CD4-positive, alpha-beta memory T cell (primary cell): ENCODE measurements around the gene UBE2E1. TPM values are rescaled to one million over a fixed set of nuclear protein-coding genes. Genes with fewer than 3 reads are reported as not detected.

Source experiments
- CTCF ChIA-PET: fragments of 350-600 bp; sonication (Branson Sonifier 250); formaldehyde crosslinking; loops from one replicate; lab custom pipeline; 2021; ENCODE audit warnings: inconsistent platforms; ENCODE audit not compliant: partially characterized antibody; lab: Charles Lee
- POLR2A ChIA-PET: fragments of 350-600 bp; sonication (Branson Sonifier 250); formaldehyde crosslinking; loops from one replicate; lab custom pipeline; 2021; ENCODE audit not compliant: partially characterized antibody; lab: Charles Lee
- DNase-seq, 5 donors: peaks; one replicate each; pipeline versions ENCODE4 v3.0.0 to v3.0.0-alpha.2; 2020 to 2022; ENCODE audit warnings: mixed read lengths in 1 of 5
- H3K27ac ChIP-seq: one replicate; pipeline ENCODE4 v1.7.0; 2013; ENCODE audit warnings: low read depth, low read length
- H3K27me3 ChIP-seq: 2 replicates; pipeline ENCODE4 v1.7.0; 2013; ENCODE audit warnings: mild to moderate bottlenecking, low read length, moderate library complexity; ENCODE audit not compliant: insufficient read depth
- H3K36me3 ChIP-seq: 2 replicates; pipeline ENCODE4 v1.7.0; 2013; ENCODE audit warnings: mild to moderate bottlenecking, low read length, moderate library complexity; ENCODE audit not compliant: insufficient read depth
- H3K4me1 ChIP-seq: 2 replicates; pipeline ENCODE4 v1.7.0; 2013; ENCODE audit warnings: mild to moderate bottlenecking, low read length, moderate library complexity; ENCODE audit not compliant: insufficient read depth
- H3K4me3 ChIP-seq, 2 donors: one replicate each; pipeline ENCODE4 v1.7.0; 2013; ENCODE audit warnings: low read length in 2 of 2, mild to moderate bottlenecking in 1 of 2
- H3K9me3 ChIP-seq, 2 donors: one replicate each; pipeline ENCODE4 v1.7.0; 2013; ENCODE audit warnings: low read length in 2 of 2, control low read depth in 1 of 2; ENCODE audit not compliant: control insufficient read depth in 1 of 2
- H3K27ac Mint-ChIP-seq, 7 donors: one replicate each; pipeline ENCODE4 v1.8.0; 2020 to 2021; ENCODE audit warnings: mixed read lengths in 7 of 7, mild to moderate bottlenecking in 6 of 7, inconsistent platforms in 3 of 7, moderate library complexity in 3 of 7
- H3K27me3 Mint-ChIP-seq, 2 donors: one replicate each; pipeline ENCODE4 v1.8.0; 2020 to 2021; ENCODE audit warnings: mixed read lengths in 2 of 2
- H3K36me3 Mint-ChIP-seq, 2 donors: one replicate each; pipeline ENCODE4 v1.8.0; 2020 to 2021; ENCODE audit warnings: mixed read lengths in 2 of 2, inconsistent platforms in 1 of 2, mild to moderate bottlenecking in 1 of 2
- H3K4me1 Mint-ChIP-seq, 4 donors: one replicate each; pipeline ENCODE4 v1.8.0; 2020 to 2021; ENCODE audit warnings: mixed read lengths in 4 of 4, mild to moderate bottlenecking in 1 of 4
- H3K4me3 Mint-ChIP-seq, 8 donors: one replicate each; pipeline ENCODE4 v1.8.0; 2020 to 2021; ENCODE audit warnings: mixed read lengths in 8 of 8, mild to moderate bottlenecking in 7 of 8, moderate library complexity in 6 of 8, inconsistent platforms in 3 of 8
- H3K9me3 Mint-ChIP-seq, 8 donors: one replicate each; pipeline ENCODE4 v1.8.0; 2020 to 2021; ENCODE audit warnings: mixed read lengths in 8 of 8, mild to moderate bottlenecking in 5 of 8, inconsistent platforms in 3 of 8, moderate library complexity in 1 of 8
- intact Hi-C: fragments of 100-400 bp; cut with micrococcal nuclease; formaldehyde crosslinking; loops from one replicate; pipeline ENCODE4 v1.15.1; 2023
- polyA plus RNA-seq, 2 donors: library from polyadenylated mRNA; unstranded; fragments of 300-500 nt; fragmentation: Illumina TruSeq; gene quantifications; one replicate each; pipeline ENCODE4 v1.2.3, GENCODE V29; 2021
- total RNA-seq, 2 experiments: library from RNA; stranded (reverse); gene quantifications; one replicate each; pipeline ENCODE4 v1.2.3, GENCODE V29; 2021

UBE2E1 gene
- total and polyA plus RNA-seq, 4 experiments from 2014 or later = 10.9 to 61.4 (median 35.7) TPM

- H3K4me3 Mint-ChIP-seq = no peak overlapping the region
- POLR2A ChIA-PET = no interaction called here
- intact Hi-C loops = no loop called here
- CTCF ChIA-PET = no interaction called here
- DNase-seq = no peak
- H3K4me1 Mint-ChIP-seq = peaks cover 49 to 73% (median 61%) of the 10 kb centered on the region in 4 donors
- Histone ChIP-seq H3K4me3 (no peak overlapping the region), H3K9me3 (no peaks in the 10 kb centered on the region), H3K27ac (no peak overlapping the region), H3K36me3 (no peaks in the 10 kb centered on the region), H3K4me1 (peaks cover 26% of the 10 kb centered on the region), H3K27me3 (no peaks in the 10 kb centered on the region)
- H3K36me3 Mint-ChIP-seq = peaks cover 14 to 15% of the 10 kb centered on the region in 2 donors
- H3K9me3 Mint-ChIP-seq = no peaks in the 10 kb centered on the region
- no peaks in the 10 kb centered on the region for H3K27me3 Mint-ChIP-seq
- H3K27ac Mint-ChIP-seq = no peak overlapping the region
Observed at GRCh38 chr3:23819599-23820360, 14.0 kb downstream of the UBE2E1 start.

- intact Hi-C loops = no loop called here
- H3K4me1 Mint-ChIP-seq = peaks cover 55 to 76% (median 64%) of the 10 kb centered on the region in 4 donors
- CTCF ChIA-PET = no interaction called here
- Histone ChIP-seq H3K4me1 (peaks cover 30% of the 10 kb centered on the region), H3K9me3 (no peaks in the 10 kb centered on the region), H3K36me3 (no peaks in the 10 kb centered on the region), H3K27ac (no peak overlapping the region), H3K27me3 (no peaks in the 10 kb centered on the region), H3K4me3 (no peak overlapping the region)
- H3K36me3 Mint-ChIP-seq = peaks cover 14 to 15% of the 10 kb centered on the region in 2 donors
- H3K4me3 Mint-ChIP-seq = no peak overlapping the region
- H3K27ac Mint-ChIP-seq = peak overlapping the region in 1 of 7 donors; percentile 6
- H3K9me3 Mint-ChIP-seq = peaks cover 0 to 1% (median 0%) of the 10 kb centered on the region in 8 donors
- H3K27me3 Mint-ChIP-seq = no peaks in the 10 kb centered on the region
- POLR2A ChIA-PET = no interaction called here
- DNase-seq = no peak
Observed at GRCh38 chr3:23820888-23821287, 15.1 kb downstream of the UBE2E1 start.

GRCh38 chr3:23821858-23822257, 16.1 kb downstream of the UBE2E1 start:
- Mint-ChIP-seq H3K27me3 (no peaks in the 10 kb centered on the region), H3K36me3 (peaks cover 14 to 15% of the 10 kb centered on the region in 2 donors), H3K4me3 (peak overlapping the region in 1 of 8 donors; percentile 10), H3K27ac (peak overlapping the region in 2 of 7 donors; percentile 9 to 58), H3K9me3 (peaks cover 0 to 1% (median 0%) of the 10 kb centered on the region in 8 donors), H3K4me1 (peaks cover 62 to 85% (median 69%) of the 10 kb centered on the region in 4 donors)
- peaks cover 32% of the 10 kb centered on the region for H3K4me1 ChIP-seq
- H3K27me3 ChIP-seq = no peaks in the 10 kb centered on the region
- ChIA-PET POLR2A (no interaction called here), CTCF (no interaction called here)
- H3K9me3 ChIP-seq = no peaks in the 10 kb centered on the region
- intact Hi-C loops = no loop called here
- no peak for DNase-seq
- H3K27ac ChIP-seq = no peak overlapping the region
- no peak overlapping the region for H3K4me3 ChIP-seq
- no peaks in the 10 kb centered on the region for H3K36me3 ChIP-seq

- Mint-ChIP-seq H3K4me3 (no peak overlapping the region), H3K27ac (no peak overlapping the region), H3K4me1 (peaks cover 60 to 89% (median 67%) of the 10 kb centered on the region in 4 donors), H3K27me3 (no peaks in the 10 kb centered on the region), H3K36me3 (peaks cover 14 to 15% of the 10 kb centered on the region in 2 donors), H3K9me3 (peaks cover 0 to 1% (median 0%) of the 10 kb centered on the region in 8 donors)
- no peak overlapping the region for H3K27ac ChIP-seq
- peaks cover 39% of the 10 kb centered on the region for H3K4me1 ChIP-seq
- H3K36me3 ChIP-seq = no peaks in the 10 kb centered on the region
- no peaks in the 10 kb centered on the region for H3K9me3 ChIP-seq
- no peaks in the 10 kb centered on the region for H3K27me3 ChIP-seq
- intact Hi-C loops = no loop called here
- DNase-seq = no peak
- POLR2A ChIA-PET = no interaction called here
- CTCF ChIA-PET = no interaction called here
- no peak overlapping the region for H3K4me3 ChIP-seq
Observed at GRCh38 chr3:23822559-23822958, 16.8 kb downstream of the UBE2E1 start.

GRCh38 chr3:23823620-23824019, 17.9 kb downstream of the UBE2E1 start:
- Mint-ChIP-seq H3K9me3 (peaks cover 0 to 1% (median 0%) of the 10 kb centered on the region in 8 donors), H3K27ac (no peak overlapping the region), H3K4me3 (no peak overlapping the region), H3K36me3 (peaks cover 8 to 10% of the 10 kb centered on the region in 2 donors), H3K4me1 (peaks cover 56 to 87% (median 63%) of the 10 kb centered on the region in 4 donors), H3K27me3 (no peaks in the 10 kb centered on the region)
- no peaks in the 10 kb centered on the region for H3K9me3 ChIP-seq
- no peaks in the 10 kb centered on the region for H3K27me3 ChIP-seq
- ChIA-PET CTCF (no interaction called here), POLR2A (no interaction called here)
- no peak overlapping the region for H3K27ac ChIP-seq
- H3K36me3 ChIP-seq = no peaks in the 10 kb centered on the region
- H3K4me1 ChIP-seq = peaks cover 39% of the 10 kb centered on the region
- no peak for DNase-seq
- intact Hi-C loops = no loop called here
- no peak overlapping the region for H3K4me3 ChIP-seq

- CTCF ChIA-PET = no interaction called here
- Histone ChIP-seq H3K9me3 (no peaks in the 10 kb centered on the region), H3K4me1 (peaks cover 43% of the 10 kb centered on the region), H3K36me3 (no peaks in the 10 kb centered on the region), H3K27ac (no peak overlapping the region), H3K27me3 (no peaks in the 10 kb centered on the region), H3K4me3 (no peak overlapping the region)
- peaks cover under 1 to 6% of the 10 kb centered on the region in 2 donors for H3K36me3 Mint-ChIP-seq
- peaks cover 0 to 1% (median 0%) of the 10 kb centered on the region in 8 donors for H3K9me3 Mint-ChIP-seq
- intact Hi-C loops = no loop called here
- H3K4me3 Mint-ChIP-seq = no peak overlapping the region
- POLR2A ChIA-PET = no interaction called here
- no peaks in the 10 kb centered on the region for H3K27me3 Mint-ChIP-seq
- no peak for DNase-seq
- peaks cover 58 to 88% (median 66%) of the 10 kb centered on the region in 4 donors for H3K4me1 Mint-ChIP-seq
- H3K27ac Mint-ChIP-seq = peak overlapping the region in 1 of 7 donors; percentile 13
Observed at GRCh38 chr3:23824699-23825444, 19.1 kb downstream of the UBE2E1 start.

GRCh38 chr3:23825802-23826201, 20.0 kb downstream of the UBE2E1 start:
- H3K27ac Mint-ChIP-seq = peak overlapping the region in 2 of 7 donors; percentile 4 to 10
- peaks cover 64 to 90% (median 68%) of the 10 kb centered on the region in 4 donors for H3K4me1 Mint-ChIP-seq
- H3K4me1 ChIP-seq = peaks cover 44% of the 10 kb centered on the region
- DNase-seq = no peak
- CTCF ChIA-PET = no interaction called here
- peaks cover 0 to 6% of the 10 kb centered on the region in 2 donors for H3K36me3 Mint-ChIP-seq
- no peaks in the 10 kb centered on the region for H3K27me3 Mint-ChIP-seq
- H3K9me3 Mint-ChIP-seq = peaks cover 0 to 1% (median 0%) of the 10 kb centered on the region in 8 donors
- H3K27me3 ChIP-seq = no peaks in the 10 kb centered on the region
- H3K4me3 Mint-ChIP-seq = no peak overlapping the region
- no peaks in the 10 kb centered on the region for H3K36me3 ChIP-seq
- H3K27ac ChIP-seq = no peak overlapping the region
- POLR2A ChIA-PET = no interaction called here
- H3K9me3 ChIP-seq = no peaks in the 10 kb centered on the region
- H3K4me3 ChIP-seq = no peak overlapping the region
- intact Hi-C loops = no loop called here
